UCSD-AML1 (cell line): ENCODE results near the gene NFATC2IP.
A peak's percentile ranks its signal among the peaks of the same experiment; 100 is the strongest.

ENCODE experiments used
- DNase-seq: peaks from one replicate; lab custom pipeline; 2025; ENCODE audit not compliant: unreplicated experiment; lab: John Stamatoyannopoulos, UW

Gene NFATC2IP

DNA sequence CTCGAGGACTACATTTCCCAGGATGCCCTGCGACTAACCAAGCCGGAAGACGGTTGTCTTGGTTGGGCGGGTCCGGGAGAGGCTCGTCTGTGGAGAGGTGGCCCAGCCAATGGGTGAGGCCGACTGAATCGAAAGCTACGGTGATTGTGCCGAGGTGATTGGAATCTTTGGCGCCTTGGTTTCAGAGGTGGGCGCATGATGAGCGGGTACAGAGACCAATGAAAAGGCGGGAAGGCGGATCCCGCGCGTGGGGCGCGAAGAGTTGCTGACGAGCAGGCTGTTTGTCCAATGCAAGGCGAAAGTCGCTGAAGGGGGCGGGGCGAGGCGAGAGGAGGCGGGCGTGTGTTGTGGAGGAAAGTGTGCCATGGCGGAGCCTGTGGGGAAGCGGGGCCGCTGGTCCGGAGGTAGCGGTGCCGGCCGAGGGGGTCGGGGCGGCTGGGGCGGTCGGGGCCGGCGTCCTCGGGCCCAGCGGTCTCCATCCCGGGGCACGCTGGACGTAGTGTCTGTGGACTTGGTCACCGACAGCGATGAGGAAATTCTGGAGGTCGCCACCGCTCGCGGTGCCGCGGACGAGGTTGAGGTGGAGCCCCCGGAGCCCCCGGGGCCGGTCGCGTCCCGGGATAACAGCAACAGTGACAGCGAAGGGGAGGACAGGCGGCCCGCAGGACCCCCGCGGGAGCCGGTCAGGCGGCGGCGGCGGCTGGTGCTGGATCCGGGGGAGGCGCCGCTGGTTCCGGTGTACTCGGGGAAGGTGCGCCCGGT lies at the start of gene NFATC2IP:
Gene NFATC2IP (plus strand): TSS at position 290 of the 762 bp plus-strand sequence. CDS start 75 bp downstream, at position 365.
- peak; percentile 99 for DNase-seq

DNA sequence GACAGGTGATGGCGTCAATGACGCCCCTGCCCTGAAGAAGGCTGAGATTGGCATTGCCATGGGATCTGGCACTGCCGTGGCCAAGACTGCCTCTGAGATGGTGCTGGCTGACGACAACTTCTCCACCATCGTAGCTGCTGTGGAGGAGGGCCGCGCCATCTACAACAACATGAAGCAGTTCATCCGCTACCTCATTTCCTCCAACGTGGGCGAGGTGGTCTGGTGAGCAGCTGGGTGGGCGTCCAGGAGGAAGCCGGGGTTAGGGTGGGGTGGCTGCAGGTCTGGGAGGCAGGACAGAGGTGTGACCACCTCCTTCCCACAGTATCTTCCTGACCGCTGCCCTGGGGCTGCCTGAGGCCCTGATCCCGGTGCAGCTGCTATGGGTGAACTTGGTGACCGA lies 48.9 kb upstream of the NFATC2IP start:
- DNase-seq = no peak

DNA sequence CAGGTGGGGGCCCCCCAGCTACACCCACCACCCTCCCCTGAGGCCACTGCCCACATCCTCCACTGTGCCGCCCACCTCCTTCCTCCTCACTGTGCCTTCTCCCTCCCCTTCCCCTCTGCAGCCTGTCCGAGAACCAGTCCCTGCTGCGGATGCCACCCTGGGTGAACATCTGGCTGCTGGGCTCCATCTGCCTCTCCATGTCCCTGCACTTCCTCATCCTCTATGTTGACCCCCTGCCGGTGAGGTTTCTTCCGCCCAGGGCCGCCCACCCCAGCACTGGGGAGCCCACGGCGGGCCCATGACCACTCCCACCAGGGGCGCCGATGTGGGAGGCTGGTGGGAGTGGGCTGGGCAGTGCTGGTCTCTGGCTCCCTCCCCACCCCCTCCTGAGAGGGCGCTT lies 47.8 kb upstream of the NFATC2IP start:
- peak; percentile 20 for DNase-seq

DNA sequence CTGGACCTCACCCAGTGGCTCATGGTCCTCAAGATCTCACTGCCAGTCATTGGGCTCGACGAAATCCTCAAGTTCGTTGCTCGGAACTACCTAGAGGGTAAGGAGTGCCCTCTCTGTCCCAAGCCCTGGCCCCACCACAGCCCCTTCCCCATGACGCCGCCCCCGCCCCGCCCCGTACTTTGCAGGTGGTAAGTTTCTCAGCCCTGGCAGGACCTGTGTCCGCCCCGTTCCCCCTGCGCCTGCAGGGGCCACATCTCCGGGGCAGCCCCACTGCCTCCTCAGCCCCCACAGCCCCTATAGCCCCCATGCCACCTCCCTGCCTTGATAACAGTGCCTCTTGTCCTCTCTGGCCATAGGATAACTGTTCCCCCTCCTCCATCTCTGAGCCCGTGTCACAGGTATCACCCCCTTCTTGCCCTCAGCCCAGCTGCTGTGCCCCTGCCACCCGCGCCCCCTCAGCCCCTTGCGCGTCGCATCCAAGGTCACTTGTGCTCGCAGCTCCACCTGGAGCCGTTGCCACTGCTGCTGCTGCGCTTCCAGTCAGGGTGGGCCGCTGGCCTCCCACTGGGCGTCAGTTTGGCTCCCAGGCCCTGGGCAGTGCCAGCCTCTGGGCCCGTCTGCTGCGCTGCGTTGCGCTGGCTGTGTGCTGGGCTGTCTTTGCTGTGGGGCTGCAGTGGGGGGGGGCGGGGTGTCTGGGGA lies 47.2 kb upstream of the NFATC2IP start:
- no peak for DNase-seq

DNA sequence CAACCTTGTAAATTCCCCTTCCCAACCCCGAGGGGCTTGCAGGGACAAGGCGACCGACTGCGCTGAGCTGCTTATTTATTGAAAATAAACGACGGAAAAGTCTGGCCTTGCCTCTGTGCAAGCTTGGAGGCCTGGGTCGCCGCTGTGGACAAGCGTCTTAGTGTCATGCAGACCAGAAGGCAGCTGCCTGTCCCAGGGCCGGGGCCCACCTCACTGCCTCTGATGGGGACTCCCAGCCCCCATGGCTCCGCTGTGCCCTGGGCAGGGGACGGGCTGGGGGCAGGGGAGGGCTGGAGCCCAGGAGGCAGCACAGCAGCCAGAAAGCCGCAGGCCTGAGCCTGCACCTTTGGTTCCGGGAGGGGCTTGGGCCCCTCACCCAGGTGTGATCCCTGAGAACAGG lies 46.4 kb upstream of the NFATC2IP start:
- no peak for DNase-seq

DNA sequence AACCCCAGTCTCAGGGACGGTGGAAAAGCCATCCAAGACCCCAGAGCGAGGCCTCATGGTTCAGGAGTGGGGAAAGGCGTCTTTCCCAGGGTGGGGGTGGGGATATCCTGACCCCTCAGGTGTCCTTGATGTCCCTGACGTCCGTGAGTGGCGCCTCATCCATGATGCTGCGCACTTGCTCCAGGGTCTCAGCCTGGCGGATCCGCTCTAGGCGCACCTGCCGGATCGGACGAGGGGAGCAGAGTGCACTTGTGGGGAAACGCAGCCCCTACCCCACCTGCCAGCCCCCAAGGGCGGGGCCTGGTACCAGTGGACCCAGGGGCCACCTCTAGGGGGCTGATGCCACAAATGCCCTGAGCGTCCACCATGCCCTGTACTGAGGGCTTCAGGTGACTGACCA lies 45.9 kb upstream of the NFATC2IP start:
- DNase-seq = no peak

DNA sequence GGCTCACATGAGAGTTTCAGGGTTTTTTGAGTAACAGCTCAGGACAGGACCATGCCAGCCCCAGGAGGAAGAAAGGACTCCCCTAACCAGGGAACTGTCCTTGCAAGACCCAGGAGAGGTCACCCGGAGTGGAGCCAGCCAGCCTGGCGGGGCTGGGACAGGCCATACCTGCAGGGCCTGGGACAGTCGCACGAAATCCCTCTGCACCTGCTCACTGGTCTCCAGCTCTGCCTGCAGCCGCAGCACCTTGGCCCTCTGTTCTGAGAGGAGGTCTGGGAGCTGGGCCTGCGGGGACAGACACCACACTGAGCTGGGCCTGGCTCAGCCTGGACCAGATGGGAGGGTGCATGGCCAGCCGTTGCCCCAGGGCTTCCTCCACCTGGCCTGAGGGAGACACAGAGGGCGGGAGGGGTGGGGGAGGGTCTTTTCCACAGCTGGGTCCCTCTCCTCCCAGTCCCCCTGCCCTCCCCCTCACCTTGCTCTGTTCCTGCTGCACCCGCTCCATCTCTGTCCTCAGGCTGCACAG lies 45.4 kb upstream of the NFATC2IP start:
- DNase-seq = no peak

DNA sequence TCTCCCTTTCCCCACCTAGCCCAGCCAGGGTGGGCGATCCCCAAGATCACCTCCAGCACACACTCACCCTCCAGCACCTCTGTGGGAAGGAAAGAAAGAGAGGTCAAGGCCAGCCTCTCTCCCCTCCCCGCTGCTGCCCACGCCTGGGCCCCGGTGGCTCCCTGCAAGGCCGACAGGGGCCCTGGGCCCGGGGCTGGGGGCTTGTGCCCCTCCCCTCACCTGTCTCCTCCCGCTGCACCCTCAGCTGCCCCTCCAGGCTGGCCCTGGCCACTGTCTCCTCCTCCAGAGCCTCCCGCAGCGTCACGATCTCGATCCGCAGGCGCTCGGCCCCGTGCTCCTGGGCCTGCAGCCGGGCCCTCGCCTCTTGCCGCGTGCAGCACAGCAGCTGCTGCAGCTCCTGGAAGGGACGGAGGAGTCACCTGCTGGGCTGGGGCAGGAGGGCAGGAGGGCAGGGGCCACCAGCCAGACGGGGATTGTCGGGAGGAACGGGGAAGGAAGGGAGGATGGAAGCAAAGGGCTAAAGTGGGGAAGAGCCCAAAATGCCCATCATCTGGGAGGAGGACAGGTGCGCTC lies 44.9 kb upstream of the NFATC2IP start:
- DNase-seq = no peak

DNA sequence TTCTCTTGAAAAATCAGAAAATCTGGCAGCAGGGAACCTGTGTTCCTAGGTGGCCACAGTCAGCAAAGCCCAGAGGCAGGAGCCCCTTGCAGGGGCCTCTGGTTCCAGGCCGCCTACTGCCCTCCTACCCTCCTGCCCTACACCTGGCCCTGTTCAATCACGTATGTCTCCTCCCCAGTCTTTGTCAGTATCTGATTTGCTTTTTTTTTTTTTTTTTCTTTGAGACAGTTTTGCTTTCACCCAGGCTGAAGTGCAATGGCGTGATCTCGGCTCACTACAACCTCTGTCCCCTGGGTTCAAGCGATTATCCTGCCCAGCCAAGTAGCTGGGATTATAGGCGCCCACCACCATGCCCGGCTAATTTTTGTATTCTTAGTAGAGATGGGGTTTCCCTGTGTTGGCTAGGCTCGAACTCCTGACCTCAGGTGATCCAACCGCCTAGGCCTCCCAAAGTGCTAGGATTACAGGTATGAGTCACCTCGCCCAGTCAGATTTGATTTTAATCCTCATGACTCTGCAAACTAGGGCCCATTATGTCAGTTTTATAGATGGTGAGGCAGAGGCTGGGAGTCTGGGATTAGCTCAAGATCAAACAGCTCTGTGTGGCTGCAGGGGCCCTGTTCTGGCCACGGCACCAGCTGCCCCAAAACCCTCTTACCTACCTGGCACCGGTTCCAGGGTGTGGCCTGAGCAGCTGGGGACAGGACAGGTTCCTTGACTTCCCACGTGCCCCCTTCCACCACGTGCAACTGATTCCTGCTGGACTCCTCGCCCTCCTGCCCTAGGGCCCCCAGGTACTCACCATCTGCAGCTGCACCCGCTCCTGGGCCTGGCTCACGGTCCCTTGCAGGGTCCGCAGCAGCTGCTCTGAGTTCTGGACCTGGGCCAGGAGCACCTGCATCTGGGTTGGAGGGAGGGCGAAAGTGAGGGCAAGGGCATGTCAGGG lies 40.4 kb upstream of the NFATC2IP start:
- DNase-seq = no peak

DNA sequence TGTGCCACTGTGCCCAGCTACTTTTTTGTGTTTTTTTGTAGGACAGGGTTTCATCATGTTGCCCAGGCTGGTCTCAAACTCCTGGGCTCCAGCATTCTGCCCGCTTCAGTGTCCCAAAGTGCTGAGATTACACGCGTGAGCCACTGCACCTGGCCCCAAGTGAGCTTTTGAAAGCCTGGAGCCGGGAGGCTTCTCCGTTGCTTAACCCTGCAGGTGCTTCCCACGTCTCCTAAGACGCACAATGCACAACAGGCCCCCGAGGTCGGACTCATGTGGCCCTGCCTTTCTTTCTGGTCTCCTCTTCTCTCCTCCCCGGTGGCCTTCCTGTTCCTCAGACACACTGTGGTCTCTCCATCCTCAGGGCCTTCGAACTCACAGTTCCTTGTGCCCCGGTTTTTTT lies 38.2 kb upstream of the NFATC2IP start:
- no peak for DNase-seq

DNA sequence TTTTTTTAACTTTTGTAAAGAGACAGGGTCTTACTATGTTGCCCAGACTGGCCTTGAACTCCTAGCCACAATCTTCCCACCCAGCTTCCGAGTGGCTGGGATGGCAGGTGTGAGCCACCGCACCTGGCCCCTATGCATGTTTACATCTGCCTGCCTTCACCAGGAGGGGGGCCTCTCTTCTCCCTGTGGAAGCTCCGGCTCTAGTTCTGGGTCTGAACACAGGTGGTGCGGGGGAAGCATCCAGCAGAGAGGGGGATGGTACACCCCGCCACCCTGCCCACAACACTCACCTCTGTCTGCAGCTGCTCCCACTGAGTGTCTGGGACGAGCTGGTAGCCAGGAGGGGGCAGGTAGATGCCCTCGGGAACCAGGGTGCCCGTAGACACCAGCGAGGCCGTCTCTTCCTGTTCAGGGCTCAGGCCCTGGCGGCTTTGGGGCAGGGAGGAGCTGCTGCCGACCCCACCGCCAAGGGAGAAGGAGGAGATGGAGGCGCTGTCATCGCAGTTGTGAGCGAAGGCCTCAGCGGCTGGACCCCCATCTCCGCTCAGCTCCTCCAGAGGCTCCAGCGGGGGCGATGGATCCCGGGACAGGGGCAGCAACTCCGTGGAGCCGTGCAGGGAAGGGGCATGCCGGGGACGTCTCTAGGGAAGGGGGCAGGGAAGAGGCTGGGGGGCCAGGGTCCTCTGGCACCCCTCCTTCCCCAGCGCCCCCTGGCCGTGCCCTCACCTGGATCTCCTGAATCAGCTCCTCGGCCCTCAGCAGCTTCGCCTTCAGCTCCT lies 36.6 kb upstream of the NFATC2IP start:
- no peak for DNase-seq

DNA sequence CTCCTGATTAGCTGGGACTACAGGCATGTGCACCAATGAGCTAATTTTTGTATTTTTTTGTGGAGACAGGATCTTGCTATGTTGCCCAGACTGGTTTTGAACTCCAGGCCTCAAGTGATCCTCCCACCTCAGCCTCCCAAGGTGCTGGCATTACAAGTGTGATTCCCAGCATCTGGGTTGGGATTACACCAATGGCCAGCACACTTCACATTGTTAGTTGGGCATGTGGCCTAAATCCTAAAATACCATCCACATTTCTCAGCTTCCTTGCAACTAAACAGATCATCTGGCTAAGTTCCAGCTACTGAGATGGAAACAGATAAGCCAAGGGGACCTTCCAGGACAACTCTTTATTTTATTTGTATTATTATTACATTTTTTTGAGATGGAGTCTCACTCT lies 35.6 kb upstream of the NFATC2IP start:
- no peak for DNase-seq

DNA sequence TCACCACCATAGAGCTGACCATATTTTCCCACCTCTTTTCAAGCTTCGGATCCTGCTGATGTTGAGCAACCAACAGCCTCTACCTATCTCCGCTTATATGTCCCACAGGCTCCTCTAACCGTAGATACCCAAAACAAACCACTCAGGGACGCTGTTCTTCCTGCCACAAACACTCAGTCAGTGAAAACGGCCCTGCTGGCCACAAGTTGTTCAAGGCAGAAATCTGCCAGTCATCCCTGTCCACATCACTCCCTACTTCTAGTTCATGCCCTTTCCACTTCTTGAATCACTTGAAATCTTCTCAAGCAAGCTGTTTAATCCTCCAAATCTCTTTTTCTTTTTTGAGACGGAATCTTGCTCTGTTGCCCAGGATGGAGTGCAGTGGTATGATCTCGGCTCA lies 33.6 kb upstream of the NFATC2IP start:
- peak; percentile 22 for DNase-seq

DNA sequence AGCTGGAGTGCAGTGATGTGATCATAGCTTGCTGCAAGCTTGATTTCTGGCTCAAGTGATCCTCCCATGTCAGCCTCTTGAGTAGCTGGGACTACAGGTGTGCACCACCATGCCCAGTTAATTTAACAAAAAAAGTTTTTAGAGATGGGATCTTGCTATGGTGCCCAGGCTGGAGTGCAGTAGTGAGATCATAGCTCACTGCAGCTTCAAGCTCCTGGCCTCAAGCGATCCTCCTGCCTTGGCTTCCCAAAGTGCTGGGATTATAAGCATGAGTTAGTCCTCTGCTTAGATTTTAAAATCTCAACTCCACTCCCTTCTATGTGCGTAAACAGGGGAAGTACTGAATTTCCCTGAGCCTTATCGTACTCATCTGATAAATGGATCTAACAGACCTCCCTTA lies 32.0 kb upstream of the NFATC2IP start:
- DNase-seq = no peak

DNA sequence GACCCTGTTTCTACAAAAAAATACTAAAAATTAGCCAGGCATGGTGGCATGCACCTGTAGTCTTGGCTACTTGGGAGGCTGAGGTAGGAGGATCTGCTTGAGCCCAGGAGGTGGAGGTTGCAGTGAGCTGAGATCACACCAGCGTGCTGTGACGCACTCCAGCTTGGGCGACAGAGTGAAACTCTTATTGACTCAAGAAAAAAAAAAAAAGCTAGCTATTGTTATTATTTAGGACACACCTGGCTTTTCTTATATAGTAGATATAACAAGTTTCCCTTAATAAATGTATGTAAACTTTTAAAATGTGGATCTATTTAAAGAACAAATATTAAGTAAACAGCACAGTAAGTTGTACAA lies 27.5 kb upstream of the NFATC2IP start:
- no peak for DNase-seq

DNA sequence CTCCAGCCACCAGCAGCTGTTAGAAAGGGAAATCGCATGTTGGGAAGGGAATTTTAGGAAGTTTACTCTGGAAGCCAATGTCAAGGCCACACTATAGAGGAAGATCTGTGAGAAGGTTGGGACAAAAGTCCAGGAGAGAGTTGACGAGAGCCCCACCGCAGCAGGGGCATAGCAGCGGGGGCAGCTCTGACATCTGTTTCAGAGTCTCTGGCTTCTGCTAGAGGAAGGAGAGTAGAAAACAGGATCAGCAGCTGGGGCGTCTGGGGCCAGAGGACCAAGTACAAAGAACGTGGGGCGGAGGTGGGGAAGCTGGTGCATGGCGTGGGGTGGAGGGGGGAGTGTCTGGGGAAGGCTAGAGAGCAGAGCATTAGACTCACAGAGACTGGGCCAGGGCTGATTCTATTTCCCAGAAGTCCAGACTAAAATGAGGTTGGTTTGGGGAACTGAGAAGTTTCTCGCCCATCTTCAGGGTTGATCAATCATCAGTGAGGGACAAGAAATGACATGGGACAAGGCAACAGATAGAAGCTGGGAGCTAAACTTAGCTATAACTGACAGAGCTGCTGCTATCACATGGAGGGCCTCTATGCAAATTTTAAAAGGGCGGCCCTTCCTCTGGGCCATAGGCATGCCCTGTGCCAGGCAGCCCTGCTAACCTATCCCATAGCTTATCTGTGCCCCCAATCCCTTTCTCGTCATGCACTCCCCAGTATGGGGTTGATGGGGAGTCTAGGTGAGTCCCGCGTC lies 26.9 kb upstream of the NFATC2IP start:
- DNase-seq = no peak

DNA sequence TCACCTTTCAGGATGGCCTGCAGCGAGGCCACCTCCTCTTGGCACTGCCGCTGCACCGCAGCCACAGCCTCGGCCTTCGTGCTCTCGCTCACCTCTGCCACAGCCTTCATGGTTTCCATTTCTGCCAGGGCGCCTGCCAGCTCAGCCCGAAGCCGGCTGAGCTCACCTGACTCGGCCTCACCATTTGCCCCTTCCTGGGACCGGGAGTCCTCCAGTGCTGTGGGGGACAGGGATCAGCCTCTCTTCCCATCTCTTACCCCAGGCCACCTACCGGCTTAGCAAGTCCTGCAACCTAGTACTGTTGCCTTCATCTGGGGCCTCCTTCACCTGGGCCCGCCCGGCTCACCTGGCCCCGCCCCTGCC lies 26.4 kb upstream of the NFATC2IP start:
- no peak for DNase-seq

DNA sequence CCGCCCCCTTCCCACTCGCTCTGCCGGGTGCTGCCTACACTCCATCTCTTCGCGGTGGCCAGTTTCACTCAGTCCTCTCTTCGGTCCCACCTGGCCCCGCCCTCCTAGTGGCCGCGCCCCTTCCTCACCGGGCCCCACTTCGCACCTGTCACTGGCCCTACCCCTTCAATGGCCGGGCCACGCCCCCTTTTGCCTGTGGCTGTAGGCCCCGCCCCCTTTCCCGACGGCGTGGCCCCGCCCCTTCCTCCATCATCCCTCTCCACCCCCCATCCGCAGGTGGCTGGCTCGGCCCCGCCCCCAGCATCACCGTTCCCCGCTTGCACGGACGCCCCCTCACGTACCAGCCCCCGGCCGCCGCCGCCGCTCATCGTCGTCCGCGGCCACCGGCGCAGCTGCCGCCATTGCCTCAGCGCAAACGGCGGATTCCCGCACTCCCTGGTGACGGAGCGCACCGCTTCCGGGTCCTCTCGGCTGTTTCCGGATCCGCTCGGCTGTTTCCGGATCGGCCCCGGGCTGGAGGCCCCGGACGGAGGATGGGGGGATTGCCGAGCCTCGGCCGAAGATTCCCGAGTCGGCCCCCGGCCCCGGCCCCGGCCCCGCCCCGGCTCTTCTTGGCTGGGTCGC lies 25.9 kb upstream of the NFATC2IP start, which contains the start of gene RABEP2:
Gene RABEP2 (minus strand): TSS at position 477 of the 624 bp plus-strand sequence. CDS start 75 bp downstream, at position 402.
- DNase-seq = peak; percentile 95
